Measurements from ENCODE around the gene TCAF1.
"Not testable (repeated sequence)": the region's sequence is repeated elsewhere in the genome, so short reads cannot be mapped to it uniquely, and the experiment has no call there.

TCAF1 gene

GRCh38 chr7:143850682-143851081 is 51.3 kb downstream of the TCAF1 start:
- DNase-seq: no peak

GRCh38 chr7:143849785-143850479 is 52.0 kb downstream of the TCAF1 start:
- DNase-seq: no peak

- DNase-seq: no peak
These were observed 53.8 kb downstream of the TCAF1 start for GRCh38 chr7:143848192-143848591.

DNA sequence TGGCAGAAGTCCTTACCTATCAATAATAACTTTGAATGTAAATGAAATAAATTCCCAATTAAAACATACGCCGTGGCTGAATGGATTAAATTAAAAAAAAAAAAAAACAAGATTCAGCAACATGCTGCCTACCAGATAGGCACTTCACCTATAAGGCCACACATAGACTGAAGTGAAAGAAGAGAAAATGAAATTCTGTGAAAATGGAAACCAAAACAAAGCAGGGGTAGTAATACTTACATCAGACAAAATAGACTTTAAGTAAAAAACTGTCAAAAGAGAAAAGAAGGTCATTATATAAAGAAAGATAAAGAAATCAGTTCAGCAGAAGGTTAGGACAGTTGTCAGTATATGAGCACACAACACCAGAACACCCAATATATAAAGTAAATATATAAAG is 55.3 kb downstream of the TCAF1 start:
- DNase-seq: no peak

DNA sequence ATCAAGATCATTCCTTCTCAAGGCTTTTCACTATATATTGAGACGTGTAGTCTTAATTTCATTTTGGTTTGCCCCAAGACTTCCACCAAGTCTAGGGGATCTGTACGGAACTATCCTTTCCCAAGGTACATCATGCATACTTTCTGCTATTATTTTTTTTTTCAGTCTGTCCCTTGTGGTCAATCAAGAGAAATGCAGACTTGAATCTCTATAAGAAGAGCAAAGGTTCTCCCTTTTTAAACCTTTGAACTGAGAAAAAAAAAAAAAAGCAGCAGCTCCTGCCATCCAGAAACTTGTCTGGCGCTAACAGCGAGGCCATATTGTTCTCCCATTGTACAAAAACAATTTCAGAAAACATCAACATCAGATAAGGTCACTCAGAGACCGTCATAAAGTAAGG is 60.3 kb downstream of the TCAF1 start:
- DNase-seq: not testable (repeated sequence)

- DNase-seq: not testable (repeated sequence)
These were observed 61.9 kb downstream of the TCAF1 start for GRCh38 chr7:143840062-143840461.

- DNase-seq: not testable (repeated sequence)
These were observed 64.8 kb downstream of the TCAF1 start for GRCh38 chr7:143837223-143837622.

- not testable (repeated sequence) for DNase-seq
These were observed 65.4 kb downstream of the TCAF1 start for GRCh38 chr7:143836622-143837021.

DNA sequence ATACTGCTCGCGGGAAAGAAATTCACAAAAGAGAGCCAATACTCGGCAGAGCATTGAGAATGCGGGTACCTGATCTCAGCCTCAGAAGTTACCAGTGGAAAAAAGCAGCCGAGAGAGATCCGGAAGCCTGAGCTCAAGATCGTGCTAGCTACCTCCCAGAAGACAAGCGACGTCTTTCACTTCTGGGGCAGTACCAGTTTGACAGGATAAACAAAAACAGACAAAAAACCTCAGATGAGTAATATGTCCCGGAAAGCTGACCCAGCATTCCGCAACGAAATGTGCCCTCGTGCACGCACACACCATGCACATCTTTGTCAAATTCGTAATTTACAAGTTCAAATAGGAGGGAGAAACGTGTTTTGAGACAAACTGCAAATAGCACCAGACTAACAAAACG is 65.9 kb downstream of the TCAF1 start:
- not testable (repeated sequence) for DNase-seq

GRCh38 chr7:143826578-143826977 is 75.4 kb downstream of the TCAF1 start:
- DNase-seq: not testable (repeated sequence)

- not testable (repeated sequence) for DNase-seq
These were observed 77.5 kb downstream of the TCAF1 start for GRCh38 chr7:143824295-143825135.

GRCh38 chr7:143823634-143824294 is 78.2 kb downstream of the TCAF1 start:
- DNase-seq: not testable (repeated sequence)

DNA sequence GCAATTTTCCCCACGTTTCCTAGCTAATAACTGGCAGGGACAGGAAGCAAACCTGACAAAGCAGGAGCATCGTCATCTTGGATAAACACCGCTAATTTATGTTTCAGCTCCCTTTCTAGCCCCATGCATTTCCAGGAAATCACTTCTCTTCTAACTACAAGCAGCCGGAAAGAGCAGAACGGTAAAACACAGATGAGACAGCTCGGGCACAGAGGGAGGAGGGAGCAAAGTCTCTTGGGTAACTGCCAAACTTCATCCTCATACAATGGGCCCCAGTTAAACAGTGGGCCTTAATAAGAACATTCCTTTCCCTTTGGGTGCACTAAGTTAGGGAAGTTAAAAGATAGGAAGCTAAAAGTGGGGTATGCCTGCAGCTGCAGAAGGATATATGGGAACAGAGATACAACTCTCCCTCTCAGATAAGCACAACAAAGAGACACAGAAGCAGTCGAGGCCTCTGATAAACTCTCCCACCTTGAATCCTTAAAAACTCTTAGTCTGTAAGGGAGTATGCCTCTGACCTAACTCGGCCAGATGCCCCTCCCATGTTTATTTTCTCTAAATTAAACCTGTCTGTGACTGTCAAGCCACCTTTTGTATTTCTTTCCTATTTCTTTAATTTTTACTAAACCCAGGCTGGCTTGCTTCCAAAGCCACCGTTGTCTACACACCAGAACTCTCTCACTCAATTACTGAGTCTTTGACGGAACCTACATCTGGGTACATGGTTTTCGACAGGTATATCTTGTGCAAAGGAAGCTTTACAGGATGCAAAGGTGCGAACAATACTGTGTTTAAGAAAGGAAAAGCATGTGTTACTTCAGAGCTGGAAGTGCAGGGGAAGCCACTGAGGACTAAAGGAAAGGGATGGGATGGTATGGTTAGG is 80.3 kb downstream of the TCAF1 start:
- not testable (repeated sequence) for DNase-seq

GRCh38 chr7:143817873-143818272 is 84.1 kb downstream of the TCAF1 start:
- DNase-seq: not testable (repeated sequence)

GRCh38 chr7:143816471-143817133 is 85.4 kb downstream of the TCAF1 start:
- DNase-seq: not testable (repeated sequence)

- DNase-seq: not testable (repeated sequence)
These were observed 91.3 kb downstream of the TCAF1 start for GRCh38 chr7:143810639-143811038.

- DNase-seq: not testable (repeated sequence)
These were observed 95.3 kb downstream of the TCAF1 start for GRCh38 chr7:143806664-143807071.

All from fibroblast of skin of right biceps (primary cell).